ENCODE results near the gene PSMD1. TPM values are rescaled to one million over a fixed set of nuclear protein-coding genes. Genes with fewer than 3 reads are reported as not detected.

Gene PSMD1
- total RNA-seq, 1 donor from 2014 or later, result 108 TPM

GRCh38 chr2:231029563-231029962 lies 27.1 kb upstream of the PSMD1 start:
- no peaks in the 10 kb centered on the region for H3K9me3 Mint-ChIP-seq (ENCODE audit: low read depth)
- no peak for TF ChIP-seq CTCF (IDR thresholded peaks at IDR 0.05)
- H3K36me3 Mint-ChIP-seq (ENCODE audit: low read depth), result no peaks in the 10 kb centered on the region
- no peak overlapping the region for H3K4me3 Mint-ChIP-seq (ENCODE audit: unreplicated experiment)
- no peaks in the 10 kb centered on the region for H3K4me1 Mint-ChIP-seq (ENCODE audit: low read depth)
- H3K27me3 Mint-ChIP-seq (ENCODE audit: low read depth), result peaks cover 26% of the 10 kb centered on the region
- DNase-seq (ENCODE audit: low spot score), result no peak
- H3K27ac Mint-ChIP-seq (ENCODE audit: unreplicated experiment), result no peak overlapping the region

GRCh38 chr2:231030725-231031124 lies 25.9 kb upstream of the PSMD1 start:
- H3K4me3 Mint-ChIP-seq (ENCODE audit: unreplicated experiment), result no peak overlapping the region
- no peak overlapping the region for H3K27ac Mint-ChIP-seq (ENCODE audit: unreplicated experiment)

GRCh38 chr2:231032575-231033140 lies 24.0 kb upstream of the PSMD1 start:
- H3K27me3 Mint-ChIP-seq (ENCODE audit: low read depth), result peaks cover 42% of the 10 kb centered on the region
- TF ChIP-seq CTCF (IDR thresholded peaks at IDR 0.05), result no peak
- H3K27ac Mint-ChIP-seq (ENCODE audit: unreplicated experiment), result no peak overlapping the region
- H3K4me1 Mint-ChIP-seq (ENCODE audit: low read depth), result no peaks in the 10 kb centered on the region
- no peak for DNase-seq (ENCODE audit: low spot score)
- H3K9me3 Mint-ChIP-seq (ENCODE audit: low read depth), result no peaks in the 10 kb centered on the region
- H3K36me3 Mint-ChIP-seq (ENCODE audit: low read depth), result no peaks in the 10 kb centered on the region
- H3K4me3 Mint-ChIP-seq (ENCODE audit: unreplicated experiment), result no peak overlapping the region

More at GRCh38 chr2:231030725-231031124, 25.9 kb upstream of the PSMD1 start:
- Mint-ChIP-seq H3K4me1 (ENCODE audit: low read depth) (no peaks in the 10 kb centered on the region), H3K27me3 (ENCODE audit: low read depth) (peaks cover 31% of the 10 kb centered on the region), H3K9me3 (ENCODE audit: low read depth) (no peaks in the 10 kb centered on the region), H3K36me3 (ENCODE audit: low read depth) (no peaks in the 10 kb centered on the region)
- no peak for TF ChIP-seq CTCF (IDR thresholded peaks at IDR 0.05)
- no peak for DNase-seq (ENCODE audit: low spot score)

GRCh38 chr2:231033147-231034132 lies 23.2 kb upstream of the PSMD1 start:
- Mint-ChIP-seq H3K4me3 (ENCODE audit: unreplicated experiment) (no peak overlapping the region), H3K27me3 (ENCODE audit: low read depth) (peaks cover 40% of the 10 kb centered on the region), H3K36me3 (ENCODE audit: low read depth) (no peaks in the 10 kb centered on the region), H3K4me1 (ENCODE audit: low read depth) (no peaks in the 10 kb centered on the region), H3K27ac (ENCODE audit: unreplicated experiment) (no peak overlapping the region), H3K9me3 (ENCODE audit: low read depth) (no peaks in the 10 kb centered on the region)
- no peak for DNase-seq (ENCODE audit: low spot score)
- TF ChIP-seq CTCF (IDR thresholded peaks at IDR 0.05), result no peak

- Mint-ChIP-seq H3K9me3 (ENCODE audit: low read depth) (no peaks in the 10 kb centered on the region), H3K4me3 (ENCODE audit: unreplicated experiment) (no peak overlapping the region), H3K36me3 (ENCODE audit: low read depth) (no peaks in the 10 kb centered on the region), H3K27ac (ENCODE audit: unreplicated experiment) (no peak overlapping the region), H3K27me3 (ENCODE audit: low read depth) (peaks cover 44% of the 10 kb centered on the region), H3K4me1 (ENCODE audit: low read depth) (no peaks in the 10 kb centered on the region)
- TF ChIP-seq CTCF (IDR thresholded peaks at IDR 0.05), result no peak
- DNase-seq (ENCODE audit: low spot score), result no peak
Measured at GRCh38 chr2:231034291-231034882, 22.3 kb upstream of the PSMD1 start.
